GM18505 (cell line): ENCODE measurements around the gene CFAP58.

Source experiments
- ATAC-seq: cut with Tn5 transposase; IDR thresholded peaks from one replicate; pipeline ENCODE4 v1.9.1; 2021; ENCODE audit not compliant: unreplicated experiment
- POLR2A ChIP-seq: IDR thresholded peaks from 4 replicates; pipeline ENCODE4 v1.6.1; 2011; ENCODE audit warnings: borderline replicate concordance; ENCODE audit not compliant: insufficient read depth, insufficient read length; ENCODE audit errors: extremely low read depth

The CFAP58 gene

DNA sequence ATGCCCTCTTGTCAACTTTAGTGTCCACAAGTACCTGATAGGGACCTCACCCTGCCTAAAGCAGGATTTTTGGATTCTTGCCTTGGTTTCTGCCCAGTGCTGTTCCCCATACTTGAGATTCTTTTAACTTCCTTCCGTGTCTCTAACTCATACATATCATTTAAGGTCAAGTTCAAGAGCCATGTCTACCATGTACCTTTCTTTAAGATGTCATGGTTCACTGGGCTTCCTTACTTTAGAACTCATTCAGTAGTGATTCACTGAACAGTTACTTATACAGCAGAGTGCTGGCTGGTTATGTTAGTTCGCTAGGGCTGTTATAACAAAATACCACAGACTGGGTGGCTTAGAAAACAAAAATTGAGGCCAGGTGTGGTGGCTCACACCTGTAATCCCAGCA is 5.0 kb upstream of the CFAP58 start:
- TF ChIP-seq POLR2A, result no peak
- no peak for ATAC-seq

DNA sequence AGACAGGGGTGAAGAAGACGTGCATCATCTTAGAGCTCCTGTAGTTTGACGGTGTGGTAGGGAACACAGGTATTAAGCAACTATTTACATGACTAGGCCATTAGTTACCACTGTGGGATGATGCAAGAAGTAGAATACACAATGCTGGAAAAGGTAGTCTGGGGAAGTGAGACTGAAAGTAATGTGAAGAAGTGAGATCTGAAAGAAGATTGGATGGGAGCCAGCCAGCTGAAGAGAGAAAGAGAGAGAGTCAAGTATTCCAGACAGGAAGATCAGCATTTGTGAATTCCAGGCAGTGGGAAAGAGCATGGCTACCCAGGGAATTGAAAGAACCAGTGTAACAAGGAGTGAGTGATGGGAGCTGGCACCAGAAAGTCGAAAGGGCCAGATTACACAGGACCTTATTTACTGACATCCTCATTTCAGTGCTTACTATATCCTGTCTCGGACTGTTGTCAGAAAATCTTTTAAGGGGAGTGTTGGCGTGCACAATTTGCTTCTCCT is 4.0 kb upstream of the CFAP58 start:
- no peak for TF ChIP-seq POLR2A
- peak; percentile 54 for ATAC-seq

DNA sequence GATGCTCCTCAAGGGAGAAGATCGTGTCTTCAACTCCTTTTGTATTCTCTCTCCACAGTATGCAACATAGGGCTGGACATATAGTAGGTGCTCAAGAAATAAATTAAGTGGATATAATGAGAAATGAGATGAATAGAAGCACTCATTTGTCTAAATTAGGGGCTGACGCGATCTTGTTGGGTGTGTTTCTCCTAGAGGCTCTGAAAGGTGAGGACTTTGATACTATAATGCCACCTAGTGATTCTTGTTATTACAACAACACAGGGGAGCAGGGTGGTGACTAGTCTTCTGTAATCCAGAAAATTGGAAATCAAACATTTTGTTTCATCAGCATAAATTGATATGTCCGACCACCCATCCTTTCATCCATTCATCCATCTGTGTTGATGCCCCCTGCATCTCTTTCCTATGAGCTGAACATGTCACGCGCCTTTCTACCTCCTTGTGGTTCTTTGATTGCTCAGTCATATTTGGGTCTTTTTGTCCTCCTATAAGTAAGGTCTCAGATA is 3.5 kb upstream of the CFAP58 start:
- no peak for TF ChIP-seq POLR2A
- ATAC-seq, result peak; percentile 35

DNA sequence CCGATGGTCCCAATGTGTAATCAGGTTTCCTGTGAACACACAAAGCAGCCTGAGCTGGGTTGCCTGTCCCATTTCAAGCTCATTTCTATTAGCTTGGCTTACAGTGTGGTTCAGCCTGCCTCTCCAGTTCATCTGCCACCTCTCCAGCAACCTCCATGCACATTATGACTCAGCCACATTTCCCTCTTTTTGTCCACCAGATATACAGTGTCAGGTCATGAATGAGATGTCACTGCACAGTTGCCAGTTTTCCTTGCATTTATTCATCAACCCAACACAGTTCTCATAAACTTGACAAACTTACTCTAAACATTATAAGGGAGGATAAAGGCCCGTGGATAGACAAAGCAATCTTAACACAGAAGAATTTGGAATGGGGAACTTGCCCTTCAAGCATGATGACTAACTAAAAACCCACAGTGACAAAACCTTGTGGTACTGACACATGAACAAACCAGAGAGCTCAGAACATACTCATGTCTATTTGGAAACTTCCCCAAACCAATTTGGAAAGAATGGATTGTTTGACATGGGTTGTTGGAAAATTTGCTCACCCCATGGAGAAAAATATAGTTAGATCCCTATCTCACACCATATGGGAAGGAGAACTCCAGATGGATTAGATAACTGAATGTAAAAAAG is 2.5 kb upstream of the CFAP58 start:
- no peak for ATAC-seq
- TF ChIP-seq POLR2A, result no peak

DNA sequence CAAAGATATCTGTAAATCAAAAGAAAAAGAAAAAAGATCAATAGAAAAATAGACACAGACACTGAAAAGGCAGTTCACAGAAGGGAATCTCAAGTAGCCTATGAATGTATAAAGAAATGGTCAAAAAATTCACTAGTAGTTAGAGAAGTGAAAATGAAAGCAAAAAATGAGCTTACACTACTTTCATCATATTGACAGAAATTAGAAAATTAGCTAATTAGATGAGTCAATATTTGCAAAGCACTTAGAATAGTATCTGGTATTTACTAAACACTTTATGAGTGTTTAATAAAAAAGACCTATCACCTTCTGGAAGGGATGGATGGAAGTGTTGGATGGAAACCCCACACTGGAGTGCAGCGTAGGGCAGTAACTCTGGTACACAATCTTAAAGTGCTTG is 1.7 kb upstream of the CFAP58 start:
- TF ChIP-seq POLR2A, result no peak
- ATAC-seq, result no peak

DNA sequence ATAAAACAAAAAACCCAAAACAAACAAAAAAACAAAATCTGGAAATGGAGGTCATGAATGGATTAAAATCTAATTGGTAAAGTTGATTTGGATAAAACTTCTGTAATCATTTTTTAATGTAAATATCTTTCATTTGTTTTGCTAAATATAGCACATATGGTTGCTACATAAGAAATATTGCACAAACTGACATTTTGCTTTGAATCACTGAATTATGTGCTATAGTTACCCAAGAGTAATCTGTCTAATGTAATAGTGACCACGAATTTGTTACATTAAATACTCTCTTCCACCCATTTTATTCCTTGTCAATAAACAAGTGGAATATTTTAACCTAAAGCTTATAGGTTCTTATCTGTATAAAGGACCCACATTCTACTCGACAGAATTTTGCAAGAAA is 6.2 kb downstream of the CFAP58 start:
- TF ChIP-seq POLR2A, result no peak
- ATAC-seq, result no peak

DNA sequence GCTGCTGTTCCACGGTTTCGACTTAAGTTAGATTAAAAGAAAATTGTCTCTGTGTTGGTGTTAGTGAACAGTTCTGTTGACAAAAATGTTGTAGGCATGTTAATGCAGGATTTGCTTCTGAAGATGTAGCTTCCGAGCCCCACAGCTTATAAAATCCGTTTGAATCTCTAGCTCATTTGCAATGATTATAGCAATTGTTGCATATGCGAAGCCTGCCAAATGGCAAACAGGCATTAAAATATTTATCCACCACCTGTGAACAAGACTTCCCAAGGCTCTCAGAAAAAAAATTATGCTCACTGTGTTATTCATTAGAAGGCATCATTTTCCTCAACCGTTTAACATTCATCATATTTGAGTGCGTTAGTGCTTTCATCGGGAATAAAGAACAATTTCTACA is 14.3 kb downstream of the CFAP58 start:
- no peak for TF ChIP-seq POLR2A
- ATAC-seq, result no peak

DNA sequence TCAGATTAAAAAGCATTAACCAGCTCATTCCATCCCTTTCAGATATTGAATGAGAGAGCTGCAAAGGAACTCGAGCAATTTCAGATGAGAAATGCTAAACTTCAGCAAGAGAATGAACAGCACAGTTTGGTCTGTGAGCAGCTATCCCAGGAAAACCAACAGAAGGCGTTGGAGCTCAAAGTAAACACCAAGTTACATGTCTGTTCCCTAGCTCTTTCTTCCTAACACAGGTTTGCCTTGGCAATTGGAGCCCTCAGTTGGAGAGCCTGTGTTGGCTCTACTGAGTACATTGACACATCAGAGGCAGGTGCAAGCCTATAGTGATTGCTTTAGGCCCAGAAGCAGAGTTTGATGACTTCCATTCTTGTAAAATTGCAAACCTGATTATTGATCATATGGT is 14.7 kb downstream of the CFAP58 start:
- no peak for ATAC-seq
- no peak for TF ChIP-seq POLR2A

DNA sequence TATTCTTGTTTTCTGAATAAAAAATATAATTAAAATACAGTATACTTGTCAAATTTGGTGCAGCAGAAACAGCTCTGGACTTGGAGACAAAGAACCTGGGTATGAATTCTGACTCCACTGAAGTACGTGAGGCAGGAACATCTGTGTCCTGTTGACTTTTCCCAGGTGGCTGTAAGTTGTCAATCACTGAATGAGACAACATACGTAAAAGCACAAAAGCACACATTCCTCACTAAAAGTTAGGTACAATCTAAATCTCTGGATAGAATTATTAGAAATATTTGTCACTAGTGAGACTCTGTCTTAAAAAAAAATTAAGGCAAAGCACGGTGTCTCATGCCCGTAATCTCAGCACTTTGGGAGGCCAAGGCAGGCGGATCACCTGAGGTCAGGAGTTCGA is 18.1 kb downstream of the CFAP58 start:
- no peak for TF ChIP-seq POLR2A
- ATAC-seq, result no peak

DNA sequence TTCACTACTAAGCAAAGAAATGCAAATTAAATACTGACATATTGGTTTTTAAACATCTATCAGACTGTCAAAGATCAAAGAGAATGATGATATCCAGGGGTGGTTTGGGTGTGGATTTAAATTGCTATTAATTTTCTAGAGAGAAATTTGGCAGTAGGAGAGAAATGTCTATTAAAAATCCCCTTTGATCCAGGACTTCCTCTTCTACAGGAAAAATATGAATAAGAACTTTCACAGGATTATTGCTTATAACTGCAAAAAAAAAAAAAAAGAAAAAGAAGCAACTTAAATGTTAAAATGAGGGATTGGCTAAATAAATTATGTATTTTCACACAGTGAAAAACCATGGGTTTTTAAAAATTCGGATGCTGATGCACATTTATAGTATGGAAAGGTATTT is 21.0 kb downstream of the CFAP58 start:
- ATAC-seq, result no peak
- TF ChIP-seq POLR2A, result no peak

DNA sequence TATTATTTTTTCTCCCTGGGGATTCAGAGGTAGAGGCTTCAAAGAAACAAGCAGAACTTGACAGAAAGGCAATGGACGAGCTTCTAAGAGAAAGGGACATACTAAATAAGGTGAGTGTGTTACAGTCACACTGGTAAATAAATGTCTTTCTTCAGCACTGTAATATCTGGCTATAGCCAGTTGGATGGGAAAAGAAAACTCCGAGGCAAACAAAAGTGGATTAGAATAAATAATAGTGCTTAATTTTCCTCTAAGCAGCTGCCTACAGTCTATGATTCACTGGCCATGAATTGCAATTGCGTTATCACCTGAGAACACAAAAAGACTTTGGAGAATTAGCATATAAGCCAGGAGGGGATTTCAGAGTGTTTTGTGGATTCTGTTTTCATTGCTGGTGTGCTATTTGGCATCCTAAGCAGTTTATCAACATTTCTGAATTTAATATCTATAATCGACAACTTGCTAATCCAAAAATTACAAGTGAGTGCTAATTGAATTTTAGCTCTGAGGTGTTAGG is 23.2 kb downstream of the CFAP58 start:
- ATAC-seq, result no peak
- no peak for TF ChIP-seq POLR2A

DNA sequence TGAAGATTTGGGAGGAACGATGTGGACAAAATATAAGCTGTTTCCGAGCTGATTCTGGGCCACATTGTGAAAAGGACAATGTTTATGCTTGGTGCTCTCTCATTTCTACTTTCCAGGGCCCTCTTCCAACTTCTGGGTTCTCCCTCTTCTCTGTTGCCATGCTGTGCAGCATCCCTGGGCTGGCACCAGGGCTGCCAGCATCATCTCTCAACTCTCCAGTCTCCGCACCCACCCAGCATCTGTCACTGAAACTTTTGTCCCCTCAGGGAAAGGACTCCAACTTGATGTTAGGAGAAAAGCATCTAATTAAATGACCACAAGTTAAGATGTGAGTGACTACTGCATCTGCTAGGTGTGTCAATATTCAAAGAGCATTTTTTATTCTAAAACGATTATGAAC is 26.7 kb downstream of the CFAP58 start:
- TF ChIP-seq POLR2A, result no peak

DNA sequence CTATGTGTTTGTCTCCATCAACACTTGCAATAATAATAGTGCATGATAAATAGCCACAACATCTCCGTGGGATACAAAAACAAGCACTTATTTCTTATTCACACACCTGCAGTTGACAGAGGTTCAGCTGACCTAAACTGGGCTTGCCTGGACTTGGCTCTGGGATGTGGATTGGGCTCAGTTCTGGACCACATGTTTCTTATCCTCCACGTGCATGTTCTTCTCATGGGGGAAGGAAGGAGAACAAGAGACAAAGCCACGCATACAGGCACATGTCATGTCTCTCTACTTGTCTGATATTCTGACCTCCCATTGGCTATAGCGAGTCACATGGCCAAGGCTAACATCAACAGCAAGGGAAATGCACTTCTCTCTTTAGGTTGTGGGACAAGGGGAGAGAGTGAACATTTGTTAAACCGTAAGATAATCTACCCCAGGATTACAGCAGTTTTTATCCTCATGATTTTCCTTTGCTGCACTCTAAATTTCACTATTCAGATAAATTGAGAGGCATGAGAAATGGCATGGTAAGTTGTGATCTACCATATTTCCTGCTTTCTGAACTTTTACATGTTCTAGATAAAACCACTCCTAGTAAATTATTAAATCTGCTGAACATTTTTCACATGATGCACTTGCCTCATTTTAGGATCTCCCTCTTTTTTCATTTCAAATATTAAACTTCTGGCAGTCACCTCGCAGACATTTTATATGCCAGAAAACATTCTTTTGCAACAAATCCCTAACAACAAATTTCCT is 33.7 kb downstream of the CFAP58 start:
- no peak for ATAC-seq
- TF ChIP-seq POLR2A, result no peak

More for the DNA sequence above, 26.7 kb downstream of the CFAP58 start:
- no peak for ATAC-seq

DNA sequence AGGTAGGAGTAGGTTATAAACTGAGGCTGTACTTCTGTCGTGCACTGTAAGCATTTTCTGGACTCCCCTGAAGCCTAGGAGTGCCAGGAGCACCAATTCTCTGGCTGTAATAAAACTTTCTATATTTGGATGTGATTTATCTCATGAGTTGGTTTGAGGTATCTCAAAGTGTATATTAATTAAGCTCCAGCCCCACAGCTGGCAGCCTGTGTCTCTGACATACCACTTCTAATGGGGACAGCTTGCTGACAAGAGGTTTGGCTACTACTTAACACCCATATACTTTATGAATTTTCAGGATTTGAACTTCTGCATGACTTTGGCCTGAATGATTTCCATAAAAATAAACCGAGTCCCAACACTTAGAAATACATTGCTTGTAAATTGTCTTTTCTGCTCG is 35.2 kb downstream of the CFAP58 start:
- ATAC-seq, result no peak
- no peak for TF ChIP-seq POLR2A
